ENCODE data around the gene MMS22L. TPM values are rescaled to one million over a fixed set of nuclear protein-coding genes. Genes with fewer than 3 reads are reported as not detected.

Gene MMS22L
- polyA plus RNA-seq, 1 donor (not counting 4 experiments of a cell fraction or from before 2014, with no cell fraction given), result 14.3 TPM

DNA sequence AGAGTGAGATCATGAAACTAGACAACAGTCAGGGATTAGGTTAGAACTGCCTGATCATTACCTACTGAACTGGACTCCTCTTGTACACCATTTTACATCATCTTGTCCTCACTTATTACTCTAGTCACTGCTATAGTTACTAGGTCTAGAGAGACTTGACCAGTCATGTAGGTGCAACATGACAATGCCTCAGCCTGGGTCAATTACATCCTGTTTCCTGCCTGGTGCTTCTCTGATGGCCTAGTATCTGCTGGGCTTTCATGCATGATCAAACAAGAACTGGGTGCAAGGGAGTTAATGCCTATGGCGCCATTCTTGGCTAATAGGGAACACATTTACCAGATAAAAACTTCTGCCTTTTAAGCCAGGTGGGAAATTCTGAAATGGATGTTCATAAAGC is 39.2 kb upstream of the MMS22L start:
- H3K4me3 ChIP-seq (ENCODE audit: control insufficient read depth in 2 of 3, extremely low read depth in 1 of 3, insufficient read depth in 2 of 3, low read depth in 1 of 3, low read length in 3 of 3), result no peak overlapping the region
- H3K79me2 ChIP-seq (ENCODE audit: control insufficient read depth, insufficient read depth, low read length), result no peaks in the 10 kb centered on the region
- TF ChIP-seq EZH2 (IDR thresholded peaks at IDR 0.05; ENCODE audit: low read length) (no peak), CTCF (optimal IDR thresholded peaks at IDR 0.05 in 1 of 3, IDR thresholded peaks at IDR 0.05 in 1 of 3, conservative IDR thresholded peaks at IDR 0.05 in 1 of 3; ENCODE audit: extremely low read depth in 1 of 3, insufficient read depth in 2 of 3, low read length in 3 of 3) (no peak)
- peak overlapping the region; percentile 67 for H2AFZ ChIP-seq (ENCODE audit: control insufficient read depth, low read length)
- H3K36me3 ChIP-seq (ENCODE audit: control insufficient read depth in 2 of 2, extremely low read depth in 1 of 2, insufficient read depth in 2 of 2, low read length in 2 of 2), result no peaks in the 10 kb centered on the region
- no peak for DNase-seq (ENCODE audit: low read depth, low spot score)
- FAIRE-seq, result peak; percentile 64
- no peak overlapping the region for H3K27ac ChIP-seq (ENCODE audit: control insufficient read depth, insufficient read depth, low read length)
- no peaks in the 10 kb centered on the region for H4K20me1 ChIP-seq (ENCODE audit: control insufficient read depth, extremely low read depth, insufficient read depth, low read length)
- no peaks in the 10 kb centered on the region for H3K27me3 ChIP-seq (ENCODE audit: control insufficient read depth, extremely low read depth, insufficient read depth, low read length)
- H3K9ac ChIP-seq (ENCODE audit: control insufficient read depth, extremely low read depth, insufficient read depth, low read length), result no peak overlapping the region
- H3K9me1 ChIP-seq (ENCODE audit: control insufficient read depth, extremely low read depth, insufficient read depth, low read length), result no peaks in the 10 kb centered on the region
- dilution Hi-C loops (cut with MboI; ENCODE audit: extremely low pct_ligation_motif_present, low sequenced_read_pairs), result no loop called here
- no peaks in the 10 kb centered on the region for H3K9me3 ChIP-seq (ENCODE audit: control insufficient read depth, low read depth, low read length)
- peaks cover 7% of the 10 kb centered on the region for H3K4me1 ChIP-seq (ENCODE audit: control insufficient read depth, extremely low read depth, insufficient read depth, low read length)
- H3K4me2 ChIP-seq (ENCODE audit: control insufficient read depth, extremely low read depth, insufficient read depth, low read depth, low read length), result peak overlapping the region; percentile 17

- TF ChIP-seq EZH2 (IDR thresholded peaks at IDR 0.05; ENCODE audit: low read length), result no peak
- TF ChIP-seq CTCF (optimal IDR thresholded peaks at IDR 0.05 in 1 of 3, IDR thresholded peaks at IDR 0.05 in 1 of 3, conservative IDR thresholded peaks at IDR 0.05 in 1 of 3; ENCODE audit: extremely low read depth in 1 of 3, insufficient read depth in 2 of 3, low read length in 3 of 3), result no peak
- Histone ChIP-seq H3K9me3 (ENCODE audit: control insufficient read depth, low read depth, low read length) (no peaks in the 10 kb centered on the region), H3K9ac (ENCODE audit: control insufficient read depth, extremely low read depth, insufficient read depth, low read length) (no peak overlapping the region), H2AFZ (ENCODE audit: control insufficient read depth, low read length) (no peak overlapping the region), H3K4me2 (ENCODE audit: control insufficient read depth, extremely low read depth, insufficient read depth, low read depth, low read length) (no peak overlapping the region), H3K4me3 (ENCODE audit: control insufficient read depth in 2 of 3, extremely low read depth in 1 of 3, insufficient read depth in 2 of 3, low read depth in 1 of 3, low read length in 3 of 3) (no peak overlapping the region), H3K27ac (ENCODE audit: control insufficient read depth, insufficient read depth, low read length) (no peak overlapping the region), H3K27me3 (ENCODE audit: control insufficient read depth, extremely low read depth, insufficient read depth, low read length) (no peaks in the 10 kb centered on the region), H4K20me1 (ENCODE audit: control insufficient read depth, extremely low read depth, insufficient read depth, low read length) (no peaks in the 10 kb centered on the region), H3K9me1 (ENCODE audit: control insufficient read depth, extremely low read depth, insufficient read depth, low read length) (no peaks in the 10 kb centered on the region), H3K79me2 (ENCODE audit: control insufficient read depth, insufficient read depth, low read length) (no peaks in the 10 kb centered on the region), H3K4me1 (ENCODE audit: control insufficient read depth, extremely low read depth, insufficient read depth, low read length) (peaks cover under 1% of the 10 kb centered on the region), H3K36me3 (ENCODE audit: control insufficient read depth in 2 of 2, extremely low read depth in 1 of 2, insufficient read depth in 2 of 2, low read length in 2 of 2) (no peaks in the 10 kb centered on the region)
- FAIRE-seq, result no peak
- no peak for DNase-seq (ENCODE audit: low read depth, low spot score)
- dilution Hi-C loops (cut with MboI; ENCODE audit: extremely low pct_ligation_motif_present, low sequenced_read_pairs), result no loop called here
Observed at GRCh38 chr6:97316978-97317377, 34.0 kb upstream of the MMS22L start.
